Renal cortex interstitium (tissue), 11 donors: ENCODE results near the gene CFAP300. TPM values are rescaled to one million over a fixed set of nuclear protein-coding genes. Genes with fewer than 3 reads are reported as not detected.

Experiments
- DNase-seq, 11 donors: peaks; one replicate each; pipeline ENCODE4 v3.0.0-alpha.2; 2013; ENCODE audit warnings: low read depth in 9 of 11, low spot score in 4 of 11; ENCODE audit errors: extremely low read depth in 1 of 11
- polyA plus RNA-seq, 3 donors: library from polyadenylated mRNA; unstranded; fragments of 120-200 nt; gene quantifications; one replicate each; pipeline ENCODE4 v1.2.1, GENCODE V29; 2013; ENCODE audit not compliant: insufficient read length in 3 of 3

The CFAP300 gene
- polyA plus RNA-seq, 3 donors = 4.6 to 6.5 (median 6.0) TPM

DNA sequence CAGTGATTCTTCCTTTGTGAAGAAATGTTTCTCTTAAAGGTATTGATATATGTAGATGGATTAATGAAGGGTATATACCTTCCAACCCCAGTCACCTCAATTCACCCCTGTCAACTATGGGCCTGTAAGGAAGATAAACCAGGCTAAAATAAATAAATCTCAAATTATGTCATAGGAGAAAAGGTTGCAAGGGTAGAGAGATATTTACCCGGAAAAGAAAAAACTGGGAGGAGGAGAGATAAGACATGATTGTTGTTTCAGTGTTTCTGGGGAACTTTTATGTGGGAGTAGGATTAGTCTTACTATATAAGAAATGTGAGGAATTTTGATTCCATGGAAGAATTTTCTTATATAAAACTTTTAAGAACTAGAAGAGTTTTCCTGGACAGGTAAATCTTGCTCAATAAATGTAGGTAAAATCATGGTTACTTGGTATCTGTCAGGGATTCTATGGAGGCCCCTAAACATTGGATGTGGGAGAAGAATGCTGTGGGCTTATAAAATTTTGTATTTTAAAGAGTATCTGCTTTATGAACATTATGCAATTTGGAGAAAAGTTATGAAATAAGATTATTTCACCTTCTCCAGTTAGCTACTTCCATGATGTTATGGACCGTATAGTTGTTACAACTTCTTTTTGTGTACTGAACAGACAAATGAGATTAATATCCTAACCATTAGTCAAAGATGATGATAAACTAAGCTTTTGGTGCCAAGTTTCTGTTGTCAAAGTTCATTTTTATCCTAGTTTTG, 69.4 kb downstream of the CFAP300 start:
- no peak for DNase-seq

DNA sequence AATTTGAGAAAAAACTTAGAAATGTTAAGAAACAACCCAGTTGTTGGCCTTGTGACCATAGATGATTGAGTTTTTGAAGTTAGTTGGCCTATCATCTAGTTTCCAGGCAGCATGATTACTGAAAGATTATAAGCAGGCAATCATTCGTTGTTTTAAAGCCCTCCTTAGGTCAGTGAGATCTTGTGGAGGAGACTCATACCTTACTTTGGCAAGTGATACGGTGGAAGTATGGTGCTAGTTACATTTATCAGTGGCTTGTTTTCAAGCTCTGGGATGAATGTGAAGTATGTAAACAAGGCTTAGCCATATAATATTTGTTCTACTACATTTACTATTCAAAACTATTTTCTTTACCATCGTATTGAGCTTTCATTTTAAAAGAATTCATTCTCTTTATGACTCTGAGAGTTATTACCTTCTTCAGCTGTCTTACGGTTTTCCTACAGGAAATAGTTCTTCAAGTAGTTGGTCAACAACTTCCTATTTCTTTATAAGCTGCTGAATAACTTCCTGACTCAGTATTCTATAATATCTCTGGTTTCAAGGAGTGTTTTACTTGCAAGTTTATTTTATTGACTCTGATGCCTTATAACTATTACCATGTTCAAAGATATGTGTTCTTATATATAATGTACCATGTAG, 70.4 kb downstream of the CFAP300 start:
- no peak for DNase-seq

GRCh38 chr11:102118937-102119336, 71.7 kb downstream of the CFAP300 start:
- no peak for DNase-seq

- no peak for DNase-seq
Observed at GRCh38 chr11:102119997-102120396, 72.8 kb downstream of the CFAP300 start.

- DNase-seq = no peak
Observed at GRCh38 chr11:102120437-102120973, 73.3 kb downstream of the CFAP300 start.

DNA sequence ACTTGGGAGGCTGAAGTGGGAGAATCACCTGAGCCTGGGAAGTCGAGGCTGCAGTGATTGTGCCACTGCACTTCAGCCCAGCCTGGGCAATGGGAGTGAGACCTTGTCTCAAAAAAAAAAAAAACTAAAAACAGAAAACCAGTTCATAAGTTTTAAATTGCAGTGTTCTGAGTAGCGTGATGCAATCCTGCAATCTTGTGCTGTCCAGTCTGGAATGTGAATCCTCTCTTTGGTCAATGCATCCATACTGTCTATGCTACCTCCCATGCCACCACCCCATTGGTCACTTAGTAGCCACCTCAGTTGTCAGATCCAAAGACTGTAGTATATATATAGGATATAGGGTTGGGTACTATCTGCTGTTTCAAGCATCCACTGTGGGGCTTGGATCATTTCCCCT, 74.1 kb downstream of the CFAP300 start:
- no peak for DNase-seq

Other genes with a start within 250 kb of the CFAP300 start
- 1 to 10 TPM; 3.8 to 7.3 (median 4.0) TPM for gene CEP126, start 132.4 kb upstream of the CFAP300 start, polyA plus RNA-seq
- under 1 TPM in 1 of 3 donors, not detected in 2; 0.22 TPM for gene ANGPTL5, start 130.9 kb upstream of the CFAP300 start, polyA plus RNA-seq
- 100 to 1,000 TPM; 186 to 206 (median 193) TPM for gene YAP1, start 63.0 kb downstream of the CFAP300 start, polyA plus RNA-seq